GM19455 (cell line): ENCODE data around the gene GSTT2B.
"Not testable (repeated sequence)": the region's sequence is repeated elsewhere in the genome, so short reads cannot be mapped to it uniquely, and the experiment has no call there.

Source experiments
- ATAC-seq: cut with Tn5 transposase; IDR thresholded peaks from one replicate; pipeline ENCODE4 v1.9.1; 2021; ENCODE audit not compliant: unreplicated experiment

The GSTT2B gene, protein sequence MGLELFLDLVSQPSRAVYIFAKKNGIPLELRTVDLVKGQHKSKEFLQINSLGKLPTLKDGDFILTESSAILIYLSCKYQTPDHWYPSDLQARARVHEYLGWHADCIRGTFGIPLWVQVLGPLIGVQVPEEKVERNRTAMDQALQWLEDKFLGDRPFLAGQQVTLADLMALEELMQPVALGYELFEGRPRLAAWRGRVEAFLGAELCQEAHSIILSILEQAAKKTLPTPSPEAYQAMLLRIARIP

DNA sequence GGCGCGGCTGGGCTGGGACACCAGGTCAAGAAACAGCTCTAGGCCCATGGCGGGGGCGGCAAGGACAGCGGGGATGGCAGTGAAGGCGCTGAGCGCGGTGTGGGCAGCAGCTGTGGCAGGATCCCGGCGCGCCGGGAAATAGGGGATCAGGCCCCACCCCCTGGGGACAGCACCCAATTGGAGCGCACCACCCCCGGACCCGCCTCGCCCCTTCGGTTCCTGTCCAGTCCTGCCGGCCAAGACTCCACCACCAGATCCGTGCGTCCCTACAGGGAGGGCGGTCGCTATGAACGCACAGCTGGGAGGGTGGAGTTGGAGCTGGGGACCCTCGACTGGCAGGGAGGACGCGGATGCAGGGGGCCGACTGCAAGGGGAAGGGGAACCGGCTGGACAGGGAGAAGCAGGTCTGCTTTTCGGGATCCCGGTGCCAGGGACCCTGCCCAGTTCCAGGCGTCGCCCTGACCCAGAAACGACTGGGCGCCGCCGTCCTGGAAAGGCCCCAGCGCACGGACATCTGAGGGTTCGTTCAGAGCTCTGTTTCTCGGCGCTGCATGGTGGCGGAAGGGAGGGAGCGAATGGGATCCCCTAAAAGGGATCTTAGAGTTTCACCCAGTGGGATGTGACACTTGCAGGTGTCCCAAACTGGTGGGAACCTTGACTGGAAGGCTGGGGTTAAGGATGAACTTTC is at the start of gene GSTT2B:
Gene GSTT2B, minus strand, starts transcription at position 112 of the 688 bp plus-strand sequence. Its CDS starts 64 bp downstream, at position 48.
- not testable (repeated sequence) for ATAC-seq

DNA sequence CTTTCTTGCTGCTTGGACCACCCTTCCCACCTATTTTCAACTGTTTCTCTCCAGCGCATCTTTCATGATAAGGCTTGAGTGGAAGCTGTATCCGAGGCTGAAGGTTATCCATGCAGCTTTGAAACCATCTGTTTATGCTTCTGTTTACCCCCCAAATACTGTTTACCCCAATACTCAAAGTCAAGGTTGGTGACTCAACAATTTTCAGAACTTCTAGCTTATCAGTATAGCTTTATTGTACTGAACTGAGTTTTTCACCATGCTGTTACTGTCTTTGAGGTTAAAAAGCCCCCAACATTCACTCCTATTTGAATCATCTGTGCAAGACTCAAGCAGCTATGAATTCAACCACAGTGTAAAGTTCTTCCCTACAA is 49.0 kb upstream of the GSTT2B start:
- no peak for ATAC-seq

DNA sequence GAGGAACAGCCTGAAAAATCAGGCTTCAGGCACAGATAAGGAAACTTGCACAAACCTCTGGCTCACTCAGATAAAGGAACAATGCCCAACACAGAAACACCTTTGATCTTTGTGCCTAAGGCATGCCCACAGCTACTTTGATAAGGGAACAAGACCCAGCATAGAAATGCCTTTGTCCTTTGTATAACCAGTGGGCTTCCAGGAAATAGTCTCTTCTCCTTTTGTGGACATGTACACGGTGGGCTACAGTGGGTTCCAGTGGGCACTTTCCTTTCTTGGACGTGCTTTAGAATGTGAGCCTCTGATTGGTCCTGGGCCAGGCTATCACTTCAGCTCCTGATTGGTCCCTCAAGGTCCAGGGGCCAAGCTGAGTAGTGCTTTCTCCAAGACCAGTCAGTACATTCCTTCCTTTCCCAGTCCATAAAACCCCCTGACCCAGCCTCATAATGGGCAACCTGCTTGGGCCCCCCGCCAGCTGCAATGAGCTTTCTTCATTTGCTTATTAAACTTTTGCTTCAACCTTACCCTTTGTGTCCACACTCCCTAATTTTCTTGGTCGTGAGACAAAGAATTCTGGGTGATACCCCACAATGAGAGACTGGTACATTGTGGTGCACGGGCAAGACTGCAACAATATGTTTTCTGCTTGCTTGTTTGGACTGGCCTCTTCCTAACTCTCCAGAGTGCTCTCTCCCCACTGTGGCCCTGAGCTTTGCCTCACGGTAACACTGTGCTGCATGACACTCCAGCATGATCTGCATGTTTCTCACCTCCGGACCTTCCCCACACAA is 48.4 kb upstream of the GSTT2B start:
- no peak for ATAC-seq

DNA sequence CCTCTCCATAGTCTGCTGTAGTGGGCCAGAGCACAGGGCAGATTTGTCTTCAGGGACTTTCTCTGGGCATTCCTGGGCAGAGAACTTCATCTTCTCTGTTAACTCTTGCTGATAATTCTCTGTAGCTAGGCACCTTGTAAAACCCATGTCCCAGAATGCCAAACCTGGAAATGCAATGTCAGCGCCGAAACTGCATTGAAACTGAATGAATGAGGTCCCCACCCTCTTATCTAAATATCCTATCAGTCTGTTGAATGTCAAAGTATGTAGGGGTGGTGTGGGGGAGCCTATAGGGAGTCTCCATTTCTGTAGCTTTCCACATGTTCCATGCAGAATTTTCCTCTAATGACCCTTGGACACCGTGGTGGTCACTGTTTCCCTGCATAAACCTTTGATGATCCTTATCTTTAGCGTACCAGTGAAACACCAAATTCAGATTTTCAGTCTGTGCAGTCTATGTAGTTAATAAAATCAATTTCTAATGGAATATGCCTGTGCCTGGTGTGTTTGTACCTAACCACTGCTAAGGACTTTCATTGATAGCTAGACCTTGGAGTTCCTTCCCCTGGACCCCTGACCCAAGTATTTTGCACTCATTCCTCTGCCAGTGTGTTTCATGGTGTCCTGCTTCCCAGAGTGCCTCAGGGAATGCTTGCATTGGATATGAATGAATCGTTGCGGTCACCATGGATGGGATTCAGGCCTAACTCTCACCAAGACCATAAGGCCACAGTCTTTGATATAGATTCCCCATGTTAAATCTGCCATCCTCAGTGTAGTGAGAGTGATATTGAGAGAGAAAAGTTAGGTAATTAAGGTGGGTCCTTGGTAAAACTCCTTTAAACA is 47.6 kb upstream of the GSTT2B start:
- ATAC-seq = no peak

GRCh38 chr22:24008022-24008283 is 47.0 kb upstream of the GSTT2B start:
- ATAC-seq = no peak

DNA sequence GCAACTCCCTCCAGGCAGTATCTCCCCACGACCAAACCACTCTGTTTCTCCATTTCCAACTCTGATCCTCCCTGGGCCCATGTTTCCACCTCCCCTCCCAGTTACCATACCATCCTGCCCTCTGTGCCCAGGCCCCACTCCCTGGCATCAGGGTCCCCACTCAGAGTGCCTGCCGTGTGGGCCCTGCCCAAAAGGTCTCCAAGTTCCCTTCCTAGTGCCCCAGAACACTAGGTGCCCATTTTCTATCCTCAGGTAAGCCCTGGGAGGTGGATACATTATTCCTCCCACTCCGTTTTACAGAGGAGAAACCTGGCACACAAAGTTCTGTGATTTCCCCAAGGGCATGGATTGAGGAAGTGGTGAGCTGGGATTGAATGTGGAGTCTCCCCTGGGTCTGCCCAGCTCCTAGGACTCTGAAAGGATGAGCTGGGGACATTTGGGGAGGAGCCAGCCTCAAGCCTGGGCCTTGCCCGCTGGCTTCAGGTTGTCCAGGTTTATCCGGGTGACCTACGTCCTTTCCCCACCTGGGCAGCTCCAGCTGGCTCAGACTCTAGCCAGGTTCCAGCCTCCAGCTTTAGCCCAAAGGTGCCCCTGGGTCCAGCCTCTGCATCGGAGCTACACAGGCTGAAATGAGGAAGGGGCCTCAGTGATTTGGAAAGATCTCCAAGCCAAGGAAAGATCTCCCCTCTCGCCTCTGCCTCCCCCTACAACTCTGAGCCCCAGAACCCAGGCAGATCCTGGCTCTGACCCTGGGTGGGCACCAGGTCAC is 46.4 kb upstream of the GSTT2B start:
- no peak for ATAC-seq

DNA sequence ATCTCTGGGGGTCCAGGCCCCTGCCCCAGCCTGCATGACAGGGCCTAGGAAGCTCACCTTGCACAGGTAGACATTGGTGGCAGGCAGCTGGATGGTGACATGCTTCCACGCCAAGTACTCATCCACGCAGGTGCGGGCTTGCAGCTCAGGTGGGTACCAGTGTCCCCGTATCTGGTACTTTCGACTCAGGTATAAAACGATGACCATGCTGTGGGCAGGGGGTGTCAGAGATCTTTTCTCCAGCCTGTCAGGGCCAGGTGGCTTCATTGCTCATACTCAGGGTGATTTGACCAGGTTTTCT is 45.9 kb upstream of the GSTT2B start:
- no peak for ATAC-seq

- ATAC-seq = no peak
Measured at GRCh38 chr22:24006207-24006913, 45.4 kb upstream of the GSTT2B start.

- ATAC-seq = no peak
Measured at GRCh38 chr22:24005201-24005600, 44.2 kb upstream of the GSTT2B start, which contains the start of gene GSTT4. Gene GSTT4, minus strand, starts transcription at chr22:24005453. Its CDS starts 97 bp downstream, at chr22:24005356.

- no peak for ATAC-seq
Measured at GRCh38 chr22:24003887-24004286, 42.9 kb upstream of the GSTT2B start.

GRCh38 chr22:24002851-24003250 is 41.9 kb upstream of the GSTT2B start:
- ATAC-seq = no peak

DNA sequence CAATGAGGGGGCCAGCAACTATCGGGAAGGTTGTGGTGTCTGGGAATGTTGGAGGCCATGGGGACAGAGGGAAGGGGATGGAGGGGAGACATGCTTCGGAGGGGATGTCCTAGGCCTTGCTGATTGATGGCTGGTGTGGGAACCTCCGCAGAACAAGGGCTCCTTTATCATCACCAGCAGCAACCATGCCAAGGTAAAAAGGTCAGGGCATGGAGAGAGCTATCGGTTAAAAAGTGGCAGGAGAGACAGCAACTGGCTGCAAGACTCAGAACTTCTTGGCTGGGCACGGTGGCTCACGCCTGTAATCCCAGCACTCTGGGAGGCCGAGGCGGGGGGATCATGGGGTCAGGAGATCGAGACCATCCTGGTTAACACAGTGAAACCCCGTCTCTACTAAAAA is 41.3 kb upstream of the GSTT2B start:
- no peak for ATAC-seq

DNA sequence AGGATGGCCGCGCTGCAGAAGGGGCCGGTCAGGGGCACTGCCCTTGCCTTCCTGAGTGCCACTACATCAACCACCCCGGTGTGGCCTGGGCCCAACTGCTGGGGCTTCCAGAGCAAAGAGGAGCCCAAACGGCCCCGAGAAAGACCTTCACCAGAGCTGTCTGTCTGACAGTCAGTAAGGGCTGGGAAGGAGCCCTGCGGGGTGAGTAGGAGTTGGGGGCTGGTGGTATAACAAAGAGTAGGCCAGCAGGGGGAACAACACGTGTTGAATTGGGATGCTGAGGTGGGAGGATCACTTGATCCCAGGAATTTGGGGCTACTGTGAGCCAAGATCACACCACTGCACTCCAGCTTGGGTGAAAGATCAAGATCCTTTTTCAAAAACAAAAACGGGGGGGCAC is 40.3 kb upstream of the GSTT2B start:
- no peak for ATAC-seq

DNA sequence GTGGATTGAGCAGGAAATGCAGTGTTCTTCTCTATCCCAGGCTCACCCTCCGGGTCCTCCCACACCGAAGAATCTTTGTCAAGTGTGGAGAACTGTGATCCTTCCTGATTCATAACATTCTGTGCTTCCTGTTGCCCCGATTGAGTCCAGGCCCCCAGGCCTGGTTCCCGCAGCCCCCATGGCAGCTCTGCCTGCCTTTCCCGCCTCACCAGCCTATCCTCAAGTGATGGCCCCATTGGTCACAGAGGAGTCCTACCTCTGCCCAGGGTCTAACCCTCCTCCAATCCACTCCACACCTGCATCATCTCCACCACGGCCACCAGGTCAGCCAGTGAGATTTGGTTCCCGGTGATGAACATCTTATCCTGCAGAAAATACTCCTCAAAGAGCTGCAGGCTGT is 38.8 kb upstream of the GSTT2B start:
- ATAC-seq = not testable (repeated sequence)

DNA sequence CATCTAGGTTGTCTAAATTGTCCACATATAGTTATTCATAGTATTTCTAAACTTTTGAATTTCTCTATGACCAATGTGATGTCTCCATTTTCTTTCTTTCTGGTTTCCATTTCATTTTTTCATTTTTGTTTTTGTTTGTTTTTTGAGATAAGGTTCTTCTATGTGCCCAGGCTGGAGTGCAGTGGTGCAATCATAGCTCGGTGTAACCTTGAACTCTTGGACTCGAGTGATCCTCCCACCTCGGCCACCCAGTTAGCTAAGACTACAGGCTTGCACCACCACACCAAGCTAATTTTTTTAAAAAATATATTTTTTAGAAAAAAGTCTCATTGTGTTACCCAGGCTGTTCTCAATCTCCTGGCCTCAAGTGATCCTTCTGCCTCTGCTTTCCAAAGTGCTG is 36.1 kb upstream of the GSTT2B start:
- ATAC-seq = no peak

DNA sequence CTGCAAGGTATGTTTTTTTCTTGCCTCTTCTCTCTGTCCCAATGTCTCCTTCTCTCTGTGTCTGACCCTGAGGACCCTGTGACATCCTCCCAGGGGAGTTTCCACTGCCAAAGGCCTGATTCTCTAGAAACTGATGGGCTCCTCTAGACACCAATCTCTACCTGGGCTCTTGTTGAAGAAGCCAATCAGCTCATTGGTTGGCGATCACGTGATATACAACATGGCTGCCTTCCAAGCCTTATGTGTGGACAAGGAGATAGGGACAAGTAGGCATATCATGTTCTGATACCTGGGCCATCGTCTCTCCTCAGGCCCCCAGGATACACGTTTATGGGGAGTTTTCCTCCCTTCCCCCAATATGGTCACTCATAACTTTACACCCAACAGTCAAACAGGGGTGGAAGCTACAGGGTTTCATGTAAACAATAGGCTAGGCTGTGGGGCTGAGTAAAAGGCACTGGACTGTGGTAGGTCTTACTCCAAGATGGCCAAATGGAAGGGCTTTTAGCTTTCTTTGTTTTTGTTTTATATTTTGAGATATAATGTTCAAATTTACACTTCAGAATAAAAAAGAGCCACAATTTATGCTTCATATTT is 32.7 kb upstream of the GSTT2B start:
- ATAC-seq = not testable (repeated sequence)

- ATAC-seq = not testable (repeated sequence)
Measured at GRCh38 chr22:23993080-23993479, 32.1 kb upstream of the GSTT2B start.

DNA sequence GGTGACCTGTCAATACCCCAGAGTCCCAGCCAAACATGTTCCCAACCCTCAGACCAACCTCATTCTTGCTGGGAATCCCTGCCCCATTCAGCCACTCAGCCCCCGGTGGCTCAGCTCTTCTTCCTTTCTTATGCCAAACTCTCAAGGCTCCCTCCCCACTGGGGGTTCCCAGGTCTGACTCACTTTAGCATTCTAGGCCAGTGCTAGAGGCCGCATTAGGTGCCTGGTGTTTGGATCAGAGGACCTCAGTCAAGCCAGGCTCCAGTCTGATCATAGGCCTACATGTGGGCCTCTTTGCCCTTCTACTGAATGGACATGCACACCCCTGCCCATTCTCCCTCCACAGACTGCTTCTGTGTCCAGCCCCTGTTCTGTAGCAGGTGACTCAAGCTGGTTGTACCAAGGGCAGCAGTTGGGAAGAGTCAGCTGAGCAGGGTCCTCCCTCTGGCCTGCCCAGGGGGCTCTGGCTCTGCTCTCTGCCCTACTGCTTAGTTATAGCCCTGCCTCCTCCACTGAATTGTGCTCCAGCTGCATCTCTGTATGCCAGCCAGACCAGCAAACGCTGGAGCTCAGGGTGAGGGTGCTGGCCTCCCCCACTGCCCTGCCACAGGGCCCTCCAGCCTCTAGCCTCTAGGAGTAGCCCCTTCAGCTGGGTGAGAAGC is 28.7 kb upstream of the GSTT2B start:
- ATAC-seq = not testable (repeated sequence)

GRCh38 chr22:23986538-23987178 is 25.7 kb upstream of the GSTT2B start:
- not testable (repeated sequence) for ATAC-seq
